Adipocyte (in vitro differentiated cells): ENCODE data around the gene CFTR.

Experiments
- DNase-seq: peaks from one replicate; pipeline ENCODE4 v3.0.0-alpha.2; 2015; ENCODE audit warnings: low read depth
- H3K27me3 ChIP-seq: replicated peaks from 2 replicates; pipeline ENCODE4 v1.7.0; 2013; ENCODE audit warnings: mild to moderate bottlenecking, low read length, moderate library complexity; ENCODE audit not compliant: control insufficient read depth, insufficient read depth
- H3K36me3 ChIP-seq: 2 replicates; pipeline ENCODE4 v1.7.0; 2013; ENCODE audit warnings: low read length, mild to moderate bottlenecking, moderate library complexity; ENCODE audit not compliant: control insufficient read depth, insufficient read depth, severe bottlenecking
- H3K4me1 ChIP-seq: 2 replicates; pipeline ENCODE4 v1.7.0; 2013; ENCODE audit warnings: mild to moderate bottlenecking, low read length, moderate library complexity; ENCODE audit not compliant: control insufficient read depth, insufficient read depth
- H3K4me3 ChIP-seq: 2 replicates; pipeline ENCODE4 v1.7.0; 2013; ENCODE audit warnings: mild to moderate bottlenecking, low read length, moderate library complexity
- H3K9ac ChIP-seq: 2 replicates; pipeline ENCODE4 v1.7.0; 2013; ENCODE audit warnings: mild to moderate bottlenecking, low read length, moderate library complexity
- H3K9me3 ChIP-seq: 2 replicates; pipeline ENCODE4 v1.7.0; 2013; ENCODE audit warnings: mild to moderate bottlenecking, low read length, moderate library complexity; ENCODE audit not compliant: control insufficient read depth

The CFTR gene

GRCh38 chr7:117590191-117590590 is 110.4 kb downstream of the CFTR start:
- Histone ChIP-seq H3K9ac (no peak overlapping the region), H3K36me3 (no peaks in the 10 kb centered on the region)

GRCh38 chr7:117592011-117592635 is 112.3 kb downstream of the CFTR start:
- no peaks in the 10 kb centered on the region for H3K36me3 ChIP-seq
- H3K4me3 ChIP-seq = no peak overlapping the region
- no peak overlapping the region for H3K9ac ChIP-seq
- peaks cover 10% of the 10 kb centered on the region for H3K4me1 ChIP-seq
- H3K9me3 ChIP-seq = no peaks in the 10 kb centered on the region
- no peaks in the 10 kb centered on the region for H3K27me3 ChIP-seq
- no peak for DNase-seq

More at GRCh38 chr7:117590191-117590590, 110.4 kb downstream of the CFTR start:
- no peak for DNase-seq
- H3K4me3 ChIP-seq = no peak overlapping the region
- no peaks in the 10 kb centered on the region for H3K27me3 ChIP-seq
- H3K4me1 ChIP-seq = peaks cover 10% of the 10 kb centered on the region
- H3K9me3 ChIP-seq = no peaks in the 10 kb centered on the region

GRCh38 chr7:117596134-117596533 is 116.3 kb downstream of the CFTR start:
- Histone ChIP-seq H3K27me3 (no peaks in the 10 kb centered on the region), H3K9me3 (no peaks in the 10 kb centered on the region), H3K4me3 (no peak overlapping the region), H3K36me3 (no peaks in the 10 kb centered on the region), H3K9ac (no peak overlapping the region), H3K4me1 (no peaks in the 10 kb centered on the region)
- no peak for DNase-seq

- Histone ChIP-seq H3K36me3 (no peaks in the 10 kb centered on the region), H3K4me3 (no peak overlapping the region), H3K9me3 (no peaks in the 10 kb centered on the region), H3K4me1 (no peaks in the 10 kb centered on the region), H3K27me3 (no peaks in the 10 kb centered on the region), H3K9ac (no peak overlapping the region)
- DNase-seq = no peak
Observed at GRCh38 chr7:117597755-117598154, 117.9 kb downstream of the CFTR start.

- Histone ChIP-seq H3K4me3 (no peak overlapping the region), H3K4me1 (no peaks in the 10 kb centered on the region), H3K36me3 (no peaks in the 10 kb centered on the region), H3K9ac (no peak overlapping the region), H3K9me3 (no peaks in the 10 kb centered on the region), H3K27me3 (no peaks in the 10 kb centered on the region)
- DNase-seq = no peak
Observed at GRCh38 chr7:117600911-117601310, 121.1 kb downstream of the CFTR start.

- Histone ChIP-seq H3K36me3 (no peaks in the 10 kb centered on the region), H3K4me3 (no peak overlapping the region), H3K4me1 (no peaks in the 10 kb centered on the region), H3K9me3 (no peaks in the 10 kb centered on the region), H3K9ac (no peak overlapping the region), H3K27me3 (no peaks in the 10 kb centered on the region)
- no peak for DNase-seq
Observed at GRCh38 chr7:117603627-117604026, 123.8 kb downstream of the CFTR start.

GRCh38 chr7:117605712-117606111 is 125.9 kb downstream of the CFTR start:
- no peak for DNase-seq
- Histone ChIP-seq H3K9ac (no peak overlapping the region), H3K27me3 (no peaks in the 10 kb centered on the region), H3K4me3 (no peak overlapping the region), H3K4me1 (no peaks in the 10 kb centered on the region), H3K9me3 (no peaks in the 10 kb centered on the region), H3K36me3 (no peaks in the 10 kb centered on the region)

- DNase-seq = no peak
- Histone ChIP-seq H3K4me3 (no peak overlapping the region), H3K36me3 (no peaks in the 10 kb centered on the region), H3K9ac (no peak overlapping the region), H3K9me3 (no peaks in the 10 kb centered on the region), H3K4me1 (no peaks in the 10 kb centered on the region), H3K27me3 (no peaks in the 10 kb centered on the region)
Observed at GRCh38 chr7:117606132-117606531, 126.3 kb downstream of the CFTR start.

GRCh38 chr7:117610396-117610795 is 130.6 kb downstream of the CFTR start:
- no peak for DNase-seq
- H3K4me3 ChIP-seq = no peak overlapping the region
- H3K27me3 ChIP-seq = no peaks in the 10 kb centered on the region
- no peaks in the 10 kb centered on the region for H3K9me3 ChIP-seq
- no peaks in the 10 kb centered on the region for H3K36me3 ChIP-seq
- H3K4me1 ChIP-seq = no peaks in the 10 kb centered on the region
- no peak overlapping the region for H3K9ac ChIP-seq

GRCh38 chr7:117612637-117613036 is 132.8 kb downstream of the CFTR start:
- H3K9ac ChIP-seq = no peak overlapping the region
- H3K4me1 ChIP-seq = no peaks in the 10 kb centered on the region
- H3K36me3 ChIP-seq = no peaks in the 10 kb centered on the region
- DNase-seq = no peak
- H3K27me3 ChIP-seq = no peaks in the 10 kb centered on the region
- no peak overlapping the region for H3K4me3 ChIP-seq
- H3K9me3 ChIP-seq = no peaks in the 10 kb centered on the region

GRCh38 chr7:117616694-117617093 is 136.9 kb downstream of the CFTR start:
- H3K27me3 ChIP-seq = no peaks in the 10 kb centered on the region
- no peaks in the 10 kb centered on the region for H3K36me3 ChIP-seq
- no peaks in the 10 kb centered on the region for H3K9me3 ChIP-seq
- H3K9ac ChIP-seq = no peak overlapping the region
- no peaks in the 10 kb centered on the region for H3K4me1 ChIP-seq
- H3K4me3 ChIP-seq = no peak overlapping the region
- no peak for DNase-seq

- H3K36me3 ChIP-seq = no peaks in the 10 kb centered on the region
- no peaks in the 10 kb centered on the region for H3K27me3 ChIP-seq
- H3K9me3 ChIP-seq = no peaks in the 10 kb centered on the region
- DNase-seq = no peak
- no peaks in the 10 kb centered on the region for H3K4me1 ChIP-seq
- H3K4me3 ChIP-seq = no peak overlapping the region
- no peak overlapping the region for H3K9ac ChIP-seq
Observed at GRCh38 chr7:117619681-117620080, 139.9 kb downstream of the CFTR start.
